GM12872 (cell line): ENCODE data around the gene DSCAML1.

ENCODE experiments used
- TF ChIP-seq, protein P1 (sequence below): IDR thresholded peaks from 3 replicates; pipeline ENCODE4 v1.5.1; 2011; ENCODE audit warnings: low read depth, mild to moderate bottlenecking, low read length, moderate library complexity; ENCODE audit not compliant: insufficient read depth

The DSCAML1 gene

DNA sequence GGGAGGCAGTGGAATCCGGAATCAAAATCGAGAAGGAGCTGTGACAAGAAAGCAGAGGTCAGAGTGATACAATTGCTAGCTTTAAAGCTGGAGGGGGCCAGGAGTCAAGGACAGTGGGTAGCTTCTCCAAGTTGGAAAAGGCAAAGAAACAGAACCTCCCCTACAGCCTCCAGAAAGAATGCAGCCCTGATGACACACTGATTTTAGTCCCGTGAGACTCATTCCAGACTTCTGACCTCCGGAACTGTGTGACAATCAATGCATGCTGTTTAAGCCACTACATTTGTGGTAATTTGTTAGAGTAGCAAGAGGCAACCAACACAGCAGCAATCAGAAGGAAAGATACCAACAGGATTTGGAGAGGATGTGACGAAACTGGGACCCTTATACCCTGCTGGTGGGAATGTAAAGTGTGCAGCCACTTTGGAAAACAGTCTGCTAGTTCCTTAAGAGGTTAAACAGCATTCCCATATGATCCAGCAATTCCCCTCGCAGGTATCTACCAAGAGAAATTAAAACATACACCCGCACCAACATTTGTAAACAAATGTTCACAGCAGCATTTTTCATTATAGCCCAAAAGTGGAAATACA is 66.7 kb downstream of the DSCAML1 start:
- TF ChIP-seq, protein P1, sequence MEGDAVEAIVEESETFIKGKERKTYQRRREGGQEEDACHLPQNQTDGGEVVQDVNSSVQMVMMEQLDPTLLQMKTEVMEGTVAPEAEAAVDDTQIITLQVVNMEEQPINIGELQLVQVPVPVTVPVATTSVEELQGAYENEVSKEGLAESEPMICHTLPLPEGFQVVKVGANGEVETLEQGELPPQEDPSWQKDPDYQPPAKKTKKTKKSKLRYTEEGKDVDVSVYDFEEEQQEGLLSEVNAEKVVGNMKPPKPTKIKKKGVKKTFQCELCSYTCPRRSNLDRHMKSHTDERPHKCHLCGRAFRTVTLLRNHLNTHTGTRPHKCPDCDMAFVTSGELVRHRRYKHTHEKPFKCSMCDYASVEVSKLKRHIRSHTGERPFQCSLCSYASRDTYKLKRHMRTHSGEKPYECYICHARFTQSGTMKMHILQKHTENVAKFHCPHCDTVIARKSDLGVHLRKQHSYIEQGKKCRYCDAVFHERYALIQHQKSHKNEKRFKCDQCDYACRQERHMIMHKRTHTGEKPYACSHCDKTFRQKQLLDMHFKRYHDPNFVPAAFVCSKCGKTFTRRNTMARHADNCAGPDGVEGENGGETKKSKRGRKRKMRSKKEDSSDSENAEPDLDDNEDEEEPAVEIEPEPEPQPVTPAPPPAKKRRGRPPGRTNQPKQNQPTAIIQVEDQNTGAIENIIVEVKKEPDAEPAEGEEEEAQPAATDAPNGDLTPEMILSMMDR, result no peak

DNA sequence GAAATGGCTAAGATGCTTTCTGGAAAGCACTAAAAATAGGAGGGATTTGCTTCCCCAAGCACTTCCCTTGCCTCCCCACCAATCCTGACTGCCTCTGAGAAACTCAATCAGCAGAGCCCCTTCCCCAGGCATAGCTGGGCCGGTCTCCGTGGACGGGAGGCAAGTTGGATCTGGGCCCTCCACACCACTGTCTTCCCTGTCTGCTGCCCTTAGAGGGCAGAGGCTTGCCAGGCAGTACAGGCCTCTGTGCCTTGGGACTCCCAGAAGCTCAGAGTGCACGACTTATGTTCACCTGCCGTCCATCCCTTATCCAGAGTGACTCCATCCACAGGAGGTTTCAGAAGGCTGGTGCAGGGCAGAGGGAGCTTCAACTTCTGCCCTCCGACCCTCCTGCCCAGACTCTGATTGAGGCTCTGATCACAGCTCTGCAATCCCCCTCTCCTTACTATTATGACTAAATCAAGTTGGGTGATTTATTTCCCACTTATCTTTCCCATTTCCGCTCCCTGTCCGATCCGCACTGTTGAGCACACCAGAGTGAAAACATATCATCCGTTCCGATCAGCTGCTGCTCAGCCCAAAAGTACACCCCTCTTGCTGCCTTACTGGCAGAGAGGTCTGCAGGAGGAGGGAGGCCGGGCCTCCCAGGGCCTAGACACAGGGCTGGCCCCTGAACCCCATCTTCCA is 71.8 kb downstream of the DSCAML1 start:
- TF ChIP-seq, protein P1, result no peak

DNA sequence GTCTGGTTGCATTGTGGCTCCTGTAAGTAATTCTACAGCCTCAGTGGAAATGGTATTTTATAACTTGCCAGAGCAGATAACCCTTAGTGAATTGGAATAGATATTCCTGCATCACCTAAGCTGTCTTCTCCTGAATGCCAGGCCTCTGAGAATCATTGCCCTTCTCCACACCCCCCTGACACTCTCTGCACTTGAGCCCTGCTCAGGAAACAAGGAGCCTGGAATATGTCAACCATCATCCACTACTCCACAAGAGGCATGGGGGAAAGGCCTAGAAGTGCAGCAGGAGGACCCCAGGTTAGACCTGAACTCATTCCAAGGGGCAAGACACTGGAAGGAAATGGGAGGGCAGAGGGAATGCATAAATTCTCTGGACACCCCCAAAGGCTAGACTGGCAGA is 72.4 kb downstream of the DSCAML1 start:
- TF ChIP-seq, protein P1, result no peak

DNA sequence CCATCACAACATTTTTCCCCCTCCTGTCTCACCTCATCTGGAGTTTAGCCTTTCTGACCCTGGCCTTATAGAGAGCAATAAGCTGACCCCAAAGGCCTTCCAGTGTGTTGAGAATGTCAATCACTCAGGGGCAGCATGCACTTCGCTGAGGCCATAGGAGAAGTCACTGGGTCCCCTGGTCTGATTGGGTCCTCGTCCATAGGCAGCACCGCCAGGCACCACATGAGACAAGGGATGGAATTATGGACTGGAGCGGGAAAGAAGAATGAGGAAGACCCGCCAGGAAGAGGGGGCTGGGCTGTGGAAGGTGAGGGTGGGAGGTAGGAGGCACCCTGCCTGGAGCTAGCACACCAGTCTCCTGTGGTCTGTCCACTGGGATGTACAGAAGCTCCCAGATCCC is 72.9 kb downstream of the DSCAML1 start:
- TF ChIP-seq, protein P1, result no peak

DNA sequence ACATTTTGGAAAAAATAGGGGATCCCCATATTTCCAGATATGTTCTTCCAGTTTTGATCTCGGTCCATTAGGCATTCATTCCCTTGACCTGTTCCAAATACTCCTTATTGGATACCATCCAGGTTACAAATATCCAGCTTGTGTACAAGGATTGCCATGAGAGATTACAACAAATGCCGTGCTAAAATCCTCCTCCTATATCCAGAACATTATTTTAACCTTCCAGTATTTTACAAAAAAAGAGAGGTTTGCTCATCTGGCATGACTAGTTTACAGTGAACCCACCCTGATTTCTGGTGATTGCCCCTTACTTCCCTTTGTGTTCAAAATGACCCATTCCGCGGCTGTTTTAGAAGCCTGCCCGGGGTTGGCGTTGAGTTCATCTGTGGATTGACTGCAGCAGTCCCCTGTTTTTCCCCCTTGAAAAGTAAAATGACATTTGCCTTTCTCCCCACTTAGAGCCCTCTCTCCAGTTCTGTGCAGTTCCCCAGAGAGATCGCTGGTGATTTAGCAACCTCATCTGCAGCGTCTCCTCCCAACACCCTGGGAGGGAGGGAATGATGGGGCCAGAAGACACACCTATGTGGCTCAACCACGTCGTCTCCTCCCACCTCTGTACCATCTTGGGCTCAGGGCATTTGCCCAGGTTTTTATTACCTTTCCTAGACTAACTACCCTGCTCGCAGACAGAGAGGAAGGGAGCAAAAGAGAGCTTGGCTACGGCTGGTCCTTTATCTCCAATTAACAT is 73.6 kb downstream of the DSCAML1 start:
- TF ChIP-seq, protein P1, result no peak

DNA sequence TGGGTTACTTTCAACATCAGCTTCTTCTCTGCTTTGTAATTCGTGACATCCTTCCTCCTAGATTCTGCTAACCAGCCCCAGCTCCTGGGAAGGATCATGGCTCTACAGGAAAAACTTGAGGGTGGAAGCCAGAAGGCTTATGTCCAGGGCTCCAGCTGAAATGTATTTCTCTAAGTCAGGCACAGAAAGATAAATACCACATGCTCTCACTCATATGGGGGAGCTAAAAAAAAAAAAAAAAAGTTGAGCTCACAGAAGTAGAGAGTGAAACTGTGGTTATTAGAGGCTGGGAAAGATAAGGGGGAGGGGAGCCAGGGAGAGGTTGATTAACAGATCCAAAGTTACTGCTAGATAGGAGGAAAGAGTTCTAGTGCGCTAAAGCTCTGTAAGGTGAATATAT is 74.9 kb downstream of the DSCAML1 start:
- TF ChIP-seq, protein P1, result no peak

DNA sequence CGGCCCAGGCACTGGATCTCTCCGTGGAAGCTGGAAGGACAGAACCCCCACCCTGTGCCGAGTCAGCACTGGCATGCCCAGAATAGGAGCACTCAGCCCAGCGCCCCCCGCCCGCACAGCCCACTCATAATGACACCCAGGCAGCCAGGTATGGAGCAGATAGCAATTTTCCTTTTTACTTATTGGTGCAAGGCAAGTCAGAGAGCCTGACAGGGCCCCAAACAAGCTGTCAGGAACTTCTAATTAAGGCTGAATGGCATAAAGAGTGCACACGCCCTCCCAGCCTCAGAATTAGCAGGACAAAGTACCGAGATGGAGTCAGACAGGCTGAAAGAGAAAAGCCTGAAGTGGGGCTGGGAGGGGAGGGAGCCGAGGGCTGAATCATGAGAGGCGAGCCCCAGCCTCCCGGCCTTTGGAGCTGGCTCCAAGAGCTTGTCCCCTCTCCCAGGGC is 76.9 kb downstream of the DSCAML1 start:
- TF ChIP-seq, protein P1, result no peak
